ENCODE results near the gene CD83.

Gene CD83

DNA sequence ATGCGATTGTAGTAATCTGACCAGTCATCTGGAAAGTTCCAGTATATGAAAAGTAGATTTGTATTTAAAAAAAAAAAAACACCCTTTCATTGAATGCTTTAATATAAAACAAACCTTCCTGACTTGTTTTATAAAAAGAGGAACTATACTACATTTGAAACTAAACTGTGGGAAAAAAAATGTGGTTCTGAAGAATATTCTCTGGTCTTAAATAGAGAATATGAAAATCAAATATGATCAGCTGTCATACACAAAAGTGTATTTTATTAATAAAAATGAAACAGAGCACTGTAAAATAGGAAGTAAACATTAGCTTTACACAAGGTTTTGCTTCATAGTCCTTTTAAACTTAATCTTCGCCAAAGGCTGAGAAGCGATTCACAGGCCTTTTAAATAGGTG, 25.3 kb upstream of the CD83 start:
- DNase-seq: no peak

DNA sequence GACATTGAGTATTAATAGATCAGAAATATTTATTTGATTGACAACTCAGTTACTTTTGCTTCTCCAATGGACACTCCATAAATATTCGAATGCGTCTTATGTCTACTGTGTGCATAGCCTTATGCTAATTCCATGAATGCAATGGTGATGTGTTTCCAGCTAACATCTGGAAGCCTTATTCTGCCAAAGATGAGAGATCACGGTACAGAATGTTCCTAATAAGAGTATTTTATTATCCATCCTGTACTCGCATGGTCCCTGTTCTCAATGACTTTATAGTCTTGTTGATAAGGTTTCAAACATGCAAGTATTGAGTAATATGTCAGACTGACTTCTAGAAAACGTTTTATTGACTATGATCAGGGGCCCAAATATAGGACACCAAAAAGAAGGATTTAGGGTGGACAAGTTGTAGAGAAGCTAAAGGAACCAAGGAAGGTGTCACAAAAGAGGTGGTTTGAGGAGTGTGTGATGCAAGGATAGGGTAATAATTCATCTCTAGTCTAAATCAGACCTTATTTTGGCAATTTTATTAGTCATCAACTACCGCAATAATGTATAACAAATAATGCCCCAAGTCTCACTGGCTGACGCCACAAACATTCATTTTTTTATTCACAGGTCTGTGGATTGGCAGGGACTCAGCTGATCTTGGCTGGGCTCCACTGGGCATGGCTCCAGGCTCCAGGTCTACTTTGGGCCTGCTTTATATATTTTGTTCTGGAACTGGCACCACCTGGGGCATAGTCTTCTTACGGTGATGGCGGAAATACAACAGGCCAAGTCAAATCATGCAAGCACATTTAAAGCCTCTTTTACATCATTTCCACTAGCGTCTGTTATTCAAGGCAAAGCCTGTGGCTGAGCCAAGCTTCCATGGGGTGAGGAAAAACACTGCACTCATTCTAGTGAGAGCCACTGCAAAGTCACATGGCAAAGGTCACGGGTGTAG, 24.5 kb upstream of the CD83 start:
- no peak for DNase-seq

DNA sequence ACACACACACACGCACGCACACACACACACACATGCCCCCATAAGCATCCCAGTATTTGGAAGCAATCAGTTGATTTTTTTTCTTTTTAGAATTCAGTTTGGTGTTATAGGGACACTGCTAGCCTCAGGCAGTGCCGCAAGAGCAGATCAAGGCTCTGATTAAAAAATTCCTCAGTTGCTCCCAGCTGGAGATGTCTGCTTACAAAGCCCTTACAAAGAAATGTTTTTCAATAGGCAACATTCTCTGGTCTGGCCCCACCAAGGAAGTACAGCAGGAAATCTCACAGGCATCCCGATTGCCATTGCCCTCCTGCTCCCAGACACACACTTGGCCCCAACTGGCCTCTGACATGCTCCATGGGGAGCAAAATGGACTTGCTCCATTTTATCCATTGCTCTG, 22.9 kb upstream of the CD83 start:
- DNase-seq: no peak

DNA sequence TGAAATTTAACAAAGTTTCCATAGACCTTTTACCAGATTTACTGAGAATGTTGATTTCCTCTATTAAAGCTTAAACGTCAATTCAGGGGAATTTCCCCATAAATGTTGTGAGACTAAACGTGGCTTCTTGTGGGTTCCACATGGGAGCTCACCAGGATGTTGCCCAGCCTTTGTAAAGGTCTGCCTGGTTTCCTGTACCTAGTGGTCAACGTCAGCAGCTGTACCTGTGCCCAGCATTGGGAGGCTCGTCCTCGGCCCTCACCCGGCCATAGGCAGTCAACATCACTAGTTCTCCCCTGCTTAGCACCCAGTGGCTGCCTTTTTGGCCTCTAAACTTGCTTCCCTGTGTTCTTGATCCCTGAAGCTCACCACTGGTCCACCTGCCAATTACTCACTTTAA, 22.1 kb upstream of the CD83 start:
- no peak for DNase-seq

DNA sequence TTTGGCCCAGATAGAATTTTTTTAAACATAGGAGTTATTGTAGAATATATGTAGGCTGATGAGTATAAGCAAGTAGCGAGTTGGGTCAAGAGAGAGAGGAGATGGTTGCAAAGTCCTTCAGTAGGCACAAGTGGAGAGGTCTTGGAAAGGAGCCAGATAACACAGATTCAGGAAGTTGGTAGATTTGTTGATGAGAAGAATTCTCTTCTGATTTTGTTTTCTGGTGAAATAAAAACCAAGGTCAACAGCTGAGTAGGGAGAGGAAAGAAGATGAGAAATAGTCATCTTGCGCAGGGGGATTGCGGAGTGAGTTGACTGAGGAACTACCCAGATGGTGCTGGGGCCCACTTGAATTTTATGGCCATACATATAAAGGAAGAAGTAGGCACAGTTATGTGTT, 17.4 kb upstream of the CD83 start:
- DNase-seq: no peak

DNA sequence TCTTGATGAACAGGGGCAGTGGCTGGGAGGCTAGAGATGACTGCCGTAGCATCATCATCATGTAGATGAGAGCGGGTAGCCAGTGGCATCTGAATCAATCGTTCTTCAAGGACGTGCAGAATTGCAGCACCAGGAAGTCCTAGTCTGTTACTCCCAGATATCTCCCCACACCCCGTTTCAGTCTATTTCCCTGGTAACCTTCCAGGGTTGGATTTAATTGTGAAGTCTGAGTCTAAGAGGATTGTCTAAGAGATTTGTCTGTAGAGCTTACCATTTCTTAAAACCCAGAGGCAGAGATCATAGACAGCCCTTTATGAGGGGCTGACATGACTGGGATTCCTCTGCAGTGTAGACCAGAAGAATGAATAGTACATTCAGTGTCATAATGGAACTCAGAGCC, 16.6 kb upstream of the CD83 start:
- DNase-seq: no peak

DNA sequence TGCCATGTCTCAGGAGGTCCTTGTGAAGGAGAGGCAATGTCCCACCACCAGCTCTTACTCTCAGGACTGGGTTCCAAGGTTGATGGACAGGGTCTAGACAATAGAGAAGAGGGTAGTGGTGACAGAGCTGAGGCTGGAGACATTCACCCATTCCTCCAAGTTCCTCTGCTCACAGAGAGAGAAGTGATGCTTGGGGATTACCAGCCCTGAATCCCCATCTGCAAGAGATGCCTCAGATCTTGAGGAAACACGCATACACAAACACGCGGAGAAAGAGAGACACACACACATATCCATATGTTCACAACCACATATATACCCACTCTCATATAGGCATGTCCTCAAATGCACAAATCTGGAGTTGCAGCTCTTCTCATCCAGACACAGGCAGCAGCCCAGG, 15.2 kb upstream of the CD83 start:
- no peak for DNase-seq

DNA sequence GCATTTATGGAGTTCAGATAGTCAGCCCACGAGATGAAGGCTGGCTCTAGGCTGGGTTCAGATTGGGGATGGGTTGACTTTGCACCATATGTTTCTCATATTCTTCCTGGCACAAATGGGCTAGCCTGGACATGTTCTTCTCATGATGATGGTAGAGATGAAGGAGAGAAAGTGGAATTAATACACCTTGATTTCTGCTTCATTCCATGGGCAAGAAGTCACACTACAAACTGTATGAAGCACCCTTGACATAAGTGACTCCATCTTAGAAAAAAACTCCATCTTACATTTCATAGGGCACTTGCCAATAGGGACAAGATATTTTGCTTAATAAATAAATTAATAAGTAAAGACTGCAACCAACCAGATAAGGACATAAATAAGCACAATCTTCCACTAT, 12.0 kb upstream of the CD83 start:
- DNase-seq: no peak

DNA sequence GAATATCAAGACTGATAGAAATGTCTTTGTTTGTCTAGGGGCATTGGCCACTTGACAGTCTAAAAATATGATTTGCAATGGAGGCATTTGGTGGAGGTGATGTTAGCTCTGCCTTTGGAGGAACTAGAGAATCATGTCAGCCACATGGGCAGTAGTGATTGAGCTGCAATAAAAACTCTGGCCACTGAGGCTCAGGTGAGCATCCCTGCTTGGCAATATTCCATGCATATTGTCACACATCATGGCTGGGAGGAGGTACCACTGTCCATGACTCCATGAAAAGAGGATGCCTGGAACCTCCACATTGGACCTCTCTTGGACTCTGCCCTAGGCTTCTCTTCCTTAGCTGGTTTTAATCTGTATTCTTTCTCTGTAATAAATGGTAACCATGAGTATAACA, 10.6 kb upstream of the CD83 start:
- DNase-seq: no peak

DNA sequence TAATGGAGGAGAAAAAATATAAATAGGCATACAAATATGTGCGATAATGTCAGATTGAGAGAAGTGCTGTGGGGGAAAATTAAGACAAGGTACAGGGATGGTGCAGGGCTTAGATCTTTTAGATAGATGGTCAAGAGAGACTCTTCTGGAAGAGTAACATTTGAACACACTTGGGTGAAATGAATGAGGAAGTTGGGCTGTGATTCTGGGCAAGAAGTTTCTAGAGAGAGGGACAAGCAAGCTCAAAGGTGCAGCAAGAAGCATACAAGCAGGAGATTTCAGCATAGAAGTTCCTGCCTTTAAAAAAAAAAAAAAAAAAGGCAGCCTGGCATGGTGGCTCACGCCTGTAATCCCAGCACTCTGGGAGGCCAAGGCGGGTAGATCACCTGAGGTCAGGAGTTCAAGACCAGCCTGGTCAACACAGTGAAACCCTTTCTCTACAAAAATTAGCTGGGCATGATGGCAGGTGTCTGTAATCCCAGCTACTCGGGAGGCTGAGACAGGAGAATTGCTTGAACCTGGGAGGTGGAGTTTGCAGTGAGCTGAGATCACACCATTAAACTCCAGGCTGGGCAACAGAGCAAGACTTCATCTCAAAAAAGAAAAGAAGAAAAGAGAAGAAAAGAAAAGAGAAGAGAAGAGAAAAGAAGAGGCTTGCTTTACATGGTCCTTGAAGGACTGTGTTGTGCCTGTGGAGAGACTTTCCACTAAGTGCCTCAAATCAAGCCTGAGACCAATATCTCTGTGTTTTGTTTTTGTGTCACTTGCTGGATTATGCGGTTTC, 9.7 kb upstream of the CD83 start:
- DNase-seq: no peak

DNA sequence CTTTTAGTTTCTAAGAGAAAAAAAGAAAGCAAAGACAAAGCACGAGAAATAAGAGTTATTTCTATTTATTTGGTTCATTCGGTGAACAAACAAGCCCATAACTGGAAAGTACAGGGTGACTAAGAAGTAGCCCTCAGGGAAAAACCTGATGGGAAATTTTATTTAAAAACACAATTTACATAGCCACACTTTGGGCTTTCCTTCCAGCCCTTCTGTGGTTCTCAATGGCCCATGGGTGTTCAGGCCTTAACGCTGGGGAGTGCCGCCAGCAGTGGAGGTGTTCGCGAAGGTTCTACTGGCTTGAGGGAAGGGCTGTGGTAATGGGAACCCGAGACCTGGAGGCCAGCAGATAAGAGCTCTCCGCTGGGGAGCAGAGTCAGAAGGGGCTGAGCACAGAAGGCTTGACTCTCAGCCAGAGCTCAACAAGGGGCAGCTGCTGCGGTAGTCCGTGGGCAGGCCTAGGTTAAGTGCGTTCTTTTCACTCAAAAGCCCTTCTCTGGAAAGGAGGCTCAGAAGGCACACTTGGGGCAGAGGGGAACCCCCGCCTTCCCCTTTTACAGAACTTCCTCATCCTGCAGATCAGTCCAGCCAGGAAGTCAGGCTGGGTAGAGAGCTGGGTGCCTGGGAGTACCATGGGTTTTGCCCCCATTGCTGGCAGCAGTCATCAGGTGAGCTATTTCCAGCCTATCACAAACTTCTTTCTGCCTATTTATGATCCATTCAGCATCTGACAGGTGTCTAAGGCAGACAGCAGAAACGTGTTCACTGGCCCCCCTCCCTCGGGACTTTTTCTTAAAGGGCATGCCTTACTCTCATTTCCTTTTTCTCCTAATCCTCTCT, 8.8 kb upstream of the CD83 start:
- DNase-seq: peak; percentile 68

DNA sequence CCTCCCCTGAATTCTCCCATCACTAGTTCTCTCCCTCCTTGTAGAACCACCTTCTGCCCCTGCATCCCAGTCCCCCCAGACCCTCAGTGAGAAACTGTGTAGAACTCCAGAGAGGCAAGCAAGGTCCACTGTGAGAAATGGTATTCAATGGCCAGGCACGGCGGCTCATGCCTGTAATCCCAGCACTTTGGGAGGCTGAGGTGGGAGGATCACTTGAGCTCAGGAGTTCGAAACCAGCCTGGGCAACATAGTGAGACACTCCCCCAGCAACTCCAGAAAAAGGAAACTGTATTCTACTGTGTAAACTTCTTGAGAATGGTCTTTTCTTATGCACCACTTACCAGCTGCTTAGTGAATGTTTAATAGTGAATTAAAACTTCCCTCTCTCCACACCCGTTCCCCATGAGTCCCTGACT, 8.2 kb upstream of the CD83 start:
- no peak for DNase-seq

DNA sequence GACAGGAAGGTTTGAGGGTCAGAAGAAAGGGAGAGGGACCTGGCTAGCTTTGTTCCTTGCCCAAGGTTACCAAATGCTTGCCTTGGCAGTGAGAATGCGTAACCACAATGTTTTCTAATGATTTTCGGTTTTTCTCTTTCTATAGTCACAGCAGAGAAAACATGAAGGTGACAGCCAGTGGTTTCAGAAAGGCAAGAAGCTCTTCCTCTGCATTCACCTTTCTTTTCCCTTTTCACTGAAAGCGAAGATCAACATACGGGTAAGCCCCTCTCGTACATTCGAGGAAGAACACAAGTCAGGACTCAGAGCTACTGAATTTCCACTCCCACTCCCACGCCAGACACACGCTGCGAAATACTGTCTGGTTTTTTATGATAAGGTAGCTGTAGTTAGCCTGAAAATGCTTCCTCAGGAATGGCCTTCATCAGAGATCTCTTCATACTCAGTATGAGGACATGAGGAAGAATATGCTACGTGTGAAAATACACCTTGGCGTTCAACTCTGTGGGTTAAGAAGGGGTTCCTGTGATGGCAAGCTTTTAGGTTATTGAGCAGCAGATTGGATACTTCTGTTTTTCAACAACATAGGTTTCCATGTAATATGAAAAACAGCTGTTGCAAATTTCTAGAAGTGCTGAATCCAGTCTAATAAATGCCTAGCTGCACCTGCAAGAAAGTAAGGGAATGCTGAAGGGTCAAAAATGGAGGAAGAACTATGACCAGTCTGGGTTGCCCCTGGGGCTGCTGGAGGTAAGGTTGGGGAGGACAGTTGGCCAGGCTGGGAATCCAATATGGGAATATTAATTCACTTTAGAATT, 7.4 kb upstream of the CD83 start:
- DNase-seq: no peak

DNA sequence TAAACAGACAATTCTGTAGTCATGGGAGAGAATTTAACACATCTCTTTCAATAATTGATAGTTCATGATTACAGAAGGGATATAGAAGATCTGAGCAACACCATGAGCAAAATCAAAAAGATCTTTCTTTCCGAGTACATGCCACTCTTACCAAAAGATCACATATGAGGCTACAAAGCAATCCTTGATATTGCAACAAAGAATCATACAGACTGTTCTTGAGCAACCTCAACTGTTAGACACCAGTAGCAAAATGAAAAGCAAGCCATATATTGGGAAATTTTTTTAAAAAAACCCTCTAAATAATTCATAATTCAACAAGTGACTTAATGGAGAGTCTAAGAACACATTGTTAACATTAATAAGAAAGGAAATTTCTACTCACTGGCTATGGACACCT, 3.6 kb upstream of the CD83 start:
- no peak for DNase-seq

DNA sequence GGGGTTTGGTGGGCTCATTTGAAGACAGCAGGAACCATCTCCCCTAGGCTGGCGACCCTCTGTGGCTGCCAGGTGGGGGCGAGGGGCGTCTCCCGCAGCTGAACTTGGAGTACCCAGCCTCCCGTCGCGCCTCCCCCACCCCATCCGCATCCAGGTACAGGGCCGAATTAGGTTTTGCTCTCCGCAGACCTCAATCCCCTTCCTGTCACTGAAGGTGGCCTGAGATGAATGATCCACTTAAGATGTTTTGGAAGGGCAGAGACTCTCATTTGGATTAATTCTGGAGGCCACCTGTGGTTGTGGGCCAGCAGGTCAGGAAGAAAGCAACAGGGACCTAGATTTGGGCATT, 493 bp downstream of the CD83 start:
- no peak for DNase-seq

DNA sequence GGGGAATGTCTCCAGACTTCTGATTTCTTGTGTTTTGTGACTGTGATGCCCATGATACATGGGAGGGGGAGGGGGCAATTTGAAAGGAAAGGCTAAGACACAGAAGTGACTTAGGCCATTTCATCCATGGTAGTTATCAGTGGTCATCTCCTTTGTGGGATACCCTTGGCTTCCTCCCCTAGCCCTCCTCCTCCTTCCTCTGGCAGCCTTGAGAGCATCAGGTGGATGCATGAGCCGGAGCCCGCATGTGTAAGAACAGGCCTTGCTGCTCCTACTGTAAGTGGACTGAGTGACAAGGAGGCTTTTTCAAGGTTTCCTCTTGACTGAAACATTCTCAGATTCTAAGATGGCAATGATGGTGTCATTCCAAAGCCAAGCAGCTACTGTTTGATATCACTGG, 874 bp downstream of the CD83 start:
- DNase-seq: no peak

DNA sequence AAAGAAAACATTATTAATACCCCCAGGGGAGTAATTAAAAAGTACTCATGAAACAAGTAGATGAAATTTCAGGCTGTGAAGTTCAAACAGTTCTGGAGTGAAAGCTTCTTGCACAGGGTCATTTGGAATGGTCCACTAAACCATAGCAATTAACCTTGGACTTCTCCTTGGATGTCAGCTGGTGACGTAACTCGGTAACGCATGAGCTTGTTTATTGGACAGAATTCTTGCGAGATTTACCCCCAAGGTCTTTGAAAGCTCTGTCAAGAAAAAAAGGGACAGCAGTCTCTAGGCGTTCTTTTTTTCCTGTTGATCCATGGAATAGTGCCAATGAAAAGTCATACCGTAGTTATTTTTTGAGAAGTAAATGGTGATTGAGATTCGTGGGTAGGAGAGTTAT, 2.2 kb downstream of the CD83 start:
- no peak for DNase-seq

DNA sequence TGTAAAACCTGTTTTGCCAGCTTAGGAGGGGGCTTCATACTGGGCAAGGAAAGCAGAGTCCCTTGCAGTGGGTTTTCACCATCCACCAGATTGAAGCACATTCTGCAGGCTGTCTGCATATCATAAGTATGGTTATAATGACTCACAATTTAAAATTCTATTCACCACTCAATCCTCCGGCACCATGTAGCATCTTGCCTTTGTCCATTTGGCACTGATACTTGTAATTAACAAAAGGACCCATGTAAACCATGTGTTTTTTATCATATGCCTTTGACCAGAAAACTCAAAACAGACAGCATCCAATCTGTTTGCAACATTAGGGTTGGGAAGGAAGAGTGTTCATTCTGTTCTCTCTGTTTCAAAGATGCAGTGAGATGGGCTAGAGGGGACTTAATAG, 3.0 kb downstream of the CD83 start:
- DNase-seq: no peak

DNA sequence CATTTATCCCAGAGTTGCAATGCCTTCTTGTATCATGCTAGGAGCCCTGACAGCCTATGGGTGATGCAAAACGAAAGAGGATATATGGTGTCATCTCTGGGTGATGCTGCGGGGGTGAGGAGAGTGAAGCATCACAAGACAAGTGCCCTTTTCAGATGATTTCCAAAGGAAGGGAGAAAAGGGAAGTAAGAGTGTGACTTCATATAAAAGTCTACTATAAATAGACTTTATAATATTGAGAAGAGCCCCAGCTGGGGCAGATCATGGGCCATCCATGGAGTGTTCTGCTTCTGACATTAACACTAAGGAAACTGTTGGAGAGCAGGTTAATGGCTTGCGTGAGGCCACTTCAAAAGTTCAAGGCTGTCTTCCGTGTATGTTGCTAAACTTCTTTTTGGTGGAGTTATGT, 4.4 kb downstream of the CD83 start:
- DNase-seq: peak; percentile 2

DNA sequence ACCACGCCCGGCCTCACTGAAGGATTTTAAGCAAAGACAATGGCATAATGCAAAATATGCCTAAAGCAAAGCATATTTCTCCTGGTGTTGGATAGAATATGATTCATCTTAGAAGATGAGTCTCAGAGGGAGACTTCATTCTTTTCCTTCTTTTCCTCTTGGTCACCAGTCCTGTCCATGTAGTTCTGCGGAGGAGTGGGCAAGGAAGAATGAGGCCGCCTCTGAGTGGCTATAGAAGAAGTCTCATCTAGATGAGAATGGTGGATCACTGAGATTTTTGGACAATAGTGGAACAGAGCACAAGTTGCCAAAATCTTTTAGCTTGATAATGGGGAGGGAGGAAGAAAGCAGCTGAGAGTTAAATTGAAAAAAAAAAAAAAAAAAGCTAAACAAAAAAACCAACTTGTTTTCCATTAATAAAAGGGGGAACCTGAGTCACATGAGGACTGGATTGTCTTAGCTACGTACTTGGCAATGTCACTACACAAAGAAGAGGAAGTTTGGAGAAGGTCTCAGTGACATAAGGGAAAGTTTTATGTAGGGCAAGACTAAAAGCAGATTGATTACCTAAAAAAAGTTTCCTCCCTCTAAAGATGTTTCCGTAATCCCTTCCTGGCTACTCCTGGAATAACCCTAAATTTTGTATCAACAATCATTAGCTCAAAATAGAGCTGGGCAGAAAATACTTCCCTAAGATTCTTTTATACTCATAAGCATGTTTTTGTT, 6.0 kb downstream of the CD83 start:
- DNase-seq: peak; percentile 11

DNA sequence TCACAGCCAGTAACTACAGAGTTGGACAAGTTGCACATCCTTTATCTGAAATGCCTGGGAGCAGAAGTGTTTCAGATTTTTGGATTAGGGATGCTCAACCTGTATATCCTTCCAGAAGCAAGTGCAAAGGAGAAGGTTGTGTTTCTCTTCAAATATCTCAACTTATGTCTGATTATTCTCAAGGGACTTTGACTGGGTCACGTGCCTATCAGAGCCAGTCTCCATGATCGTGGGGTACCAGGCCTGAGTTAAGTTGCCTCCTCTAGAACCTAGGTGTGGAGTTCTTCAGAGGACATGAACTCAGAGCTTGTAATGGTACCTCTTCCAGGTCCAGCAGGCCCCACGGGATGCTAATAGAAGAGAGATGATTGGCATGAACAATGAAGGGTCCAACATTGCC, 7.8 kb downstream of the CD83 start:
- no peak for DNase-seq

DNA sequence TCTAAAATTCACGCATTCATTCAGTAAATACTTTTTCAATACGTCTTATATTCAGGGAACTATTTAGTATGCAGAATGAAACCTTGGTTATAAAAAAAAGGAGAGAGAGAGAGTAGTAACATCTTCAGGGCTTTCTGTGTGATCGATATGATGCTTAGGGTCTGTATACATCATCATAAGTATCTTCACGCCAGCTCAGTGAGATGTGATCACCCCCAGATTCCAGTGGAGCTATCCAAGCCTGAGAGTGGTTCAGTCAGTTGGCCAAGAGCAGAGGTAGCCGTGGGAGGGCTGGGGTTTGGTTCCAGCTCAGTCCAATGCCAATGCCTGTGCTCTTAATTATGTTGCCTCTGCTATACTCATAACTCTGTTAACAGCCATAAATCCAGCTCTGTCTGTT, 8.6 kb downstream of the CD83 start:
- no peak for DNase-seq
